ENCODE measurements around the gene ABCC8. TPM values are rescaled to one million over a fixed set of nuclear protein-coding genes. Genes with fewer than 3 reads are reported as not detected.

ABCC8 gene
- total and polyA plus RNA-seq, 2 of the 8 experiments (the other 6 are each of a cell fraction or from before 2014, with no cell fraction given): 3.7 to 4.9 TPM

GRCh38 chr11:17511571-17511970 lies 34.9 kb upstream of the ABCC8 start:
- H3K4me3 ChIP-seq (ENCODE audit: extremely low read depth in 1 of 4, insufficient read depth in 2 of 4, low read depth in 3 of 4, low read length in 4 of 4): no peak overlapping the region
- H2AK5ac ChIP-seq (ENCODE audit: low read depth, low read length): no peak overlapping the region
- TF ChIP-seq RBBP5 (IDR thresholded peaks at IDR 0.05; ENCODE audit: borderline replicate concordance, low read depth, low read length) (no peak), POLR2AphosphoS5 (IDR thresholded peaks at IDR 0.05; ENCODE audit: low read depth, low read length) (no peak), ZNF274 (IDR thresholded peaks at IDR 0.05; ENCODE audit: borderline replicate concordance, extremely low read depth, low read length) (no peak), BRCA1 (IDR thresholded peaks at IDR 0.05; ENCODE audit: low read depth, low read length) (no peak), E2F6 (IDR thresholded peaks at IDR 0.05) (no peak), RNF2 (IDR thresholded peaks at IDR 0.05; ENCODE audit: borderline replicate concordance, low read depth, low read length, missing control alignments, poor library complexity, severe bottlenecking) (no peak), KDM1A (IDR thresholded peaks at IDR 0.05; ENCODE audit: borderline replicate concordance, low read length) (no peak), SP2 (IDR thresholded peaks at IDR 0.05; ENCODE audit: low read length) (no peak), BCL11A (IDR thresholded peaks at IDR 0.05; ENCODE audit: low read depth in 2 of 2, low read length in 2 of 2) (no peak)
- H2BK12ac ChIP-seq (ENCODE audit: low read depth, low read length): no peak overlapping the region
- no peak overlapping the region for H3K14ac ChIP-seq (ENCODE audit: insufficient read length)
- no peaks in the 10 kb centered on the region for H4K20me1 ChIP-seq (replicated peaks in 1 of 2; ENCODE audit: control insufficient read depth in 1 of 2, insufficient read depth in 2 of 2, low read length in 2 of 2)
- H3K79me1 ChIP-seq (ENCODE audit: low read depth, low read length): no peaks in the 10 kb centered on the region
- no peak overlapping the region for H3K27ac ChIP-seq (ENCODE audit: low read depth, low read length)
- ChIA-PET POLR2A (ENCODE audit: partially characterized antibody) (interaction anchor here (0.7 to 1.6 kb wide), 2 partner anchors 9 to 31 kb away, joined by 3 to 5 read pairs; no protein-coding TSS in a partner anchor), CTCF (ENCODE audit: partially characterized antibody) (interaction anchor here (0.8 to 44.8 kb wide), 5 partner anchors 1 to 114 kb away, joined by 3 to 1414 read pairs (median 494); partner anchors contain the start of gene KCNJ11)
- H3K36me3 ChIP-seq (ENCODE audit: control insufficient read depth in 2 of 4, insufficient read depth in 4 of 4, low read length in 3 of 4): no peaks in the 10 kb centered on the region
- 56% methylated on average over 3 of the region's 3 CpGs; no CpG with 5 or more reads in 1 of the 2 experiments for WGBS, 2 experiments (ENCODE audit: extremely low coverage in 1 of 2, insufficient coverage in 1 of 2, insufficient read length in 1 of 2, insufficient replicate concordance in 2 of 2, low coverage in 1 of 2, low lambda C conversion rate in 2 of 2, missing lambda C conversion rate in 1 of 2)
- no peak overlapping the region for H2BK20ac ChIP-seq (ENCODE audit: low read length)
- H2AFZ ChIP-seq (ENCODE audit: low read length): no peak overlapping the region
- no peak overlapping the region for H2BK5ac ChIP-seq (ENCODE audit: low read depth, low read length)
- no peaks in the 10 kb centered on the region for H3K23me2 ChIP-seq (ENCODE audit: low read depth, low read length)
- H3K23ac ChIP-seq (ENCODE audit: insufficient read length): no peak overlapping the region
- no peak overlapping the region for H4K5ac ChIP-seq (ENCODE audit: insufficient read length, low read depth, low read length)
- H3K79me2 ChIP-seq (ENCODE audit: control insufficient read depth in 1 of 2, insufficient read depth in 2 of 2, low read length in 2 of 2): no peaks in the 10 kb centered on the region
- H4K91ac ChIP-seq (replicated peaks; ENCODE audit: insufficient read length, low read length): no peak overlapping the region
- no peak overlapping the region for H3K4me2 ChIP-seq (ENCODE audit: insufficient read depth in 1 of 2, low read depth in 2 of 2, low read length in 2 of 2)
- H2BK15ac ChIP-seq (ENCODE audit: low read length): no peak overlapping the region
- no peak for FAIRE-seq
- H3K9ac ChIP-seq (replicated peaks in 1 of 4; ENCODE audit: extremely low read depth in 1 of 4, low read depth in 3 of 4, low read length in 3 of 4): no peak overlapping the region
- H3K4me1 ChIP-seq (replicated peaks in 1 of 4; ENCODE audit: control insufficient read depth in 3 of 4, insufficient read depth in 4 of 4, low read length in 3 of 4): no peaks in the 10 kb centered on the region
- H3K9me3 ChIP-seq (ENCODE audit: insufficient read depth in 2 of 2, low read depth in 1 of 2, low read length in 1 of 2): no peaks in the 10 kb centered on the region
- no peak overlapping the region for H3K18ac ChIP-seq (ENCODE audit: extremely low read depth, low read length)
- no peak overlapping the region for H3K56ac ChIP-seq (replicated peaks; ENCODE audit: insufficient read length, low read depth, low read length)
- DNase-seq (ENCODE audit: low read depth in 1 of 2, low spot score in 2 of 2): no peak
- H2BK120ac ChIP-seq (replicated peaks; ENCODE audit: low read depth, low read length): no peak overlapping the region
- H3K27me3 ChIP-seq (replicated peaks in 1 of 4; ENCODE audit: control insufficient read depth in 3 of 4, extremely low read depth in 1 of 4, insufficient read depth in 3 of 4, low read length in 3 of 4): no peaks in the 10 kb centered on the region; a peak in 1 of 7 replicates
- H3K4ac ChIP-seq (replicated peaks; ENCODE audit: insufficient read length, low read depth, low read length): no peak overlapping the region
- no peak overlapping the region for H4K8ac ChIP-seq (ENCODE audit: extremely low read depth, insufficient read depth, low read length)
